ENCODE data around the gene APBB1. TPM values are rescaled to one million over a fixed set of nuclear protein-coding genes. Genes with fewer than 3 reads are reported as not detected.

APBB1 gene
- total RNA-seq, 1 experiment from 2014 or later, result 34.8 TPM

DNA sequence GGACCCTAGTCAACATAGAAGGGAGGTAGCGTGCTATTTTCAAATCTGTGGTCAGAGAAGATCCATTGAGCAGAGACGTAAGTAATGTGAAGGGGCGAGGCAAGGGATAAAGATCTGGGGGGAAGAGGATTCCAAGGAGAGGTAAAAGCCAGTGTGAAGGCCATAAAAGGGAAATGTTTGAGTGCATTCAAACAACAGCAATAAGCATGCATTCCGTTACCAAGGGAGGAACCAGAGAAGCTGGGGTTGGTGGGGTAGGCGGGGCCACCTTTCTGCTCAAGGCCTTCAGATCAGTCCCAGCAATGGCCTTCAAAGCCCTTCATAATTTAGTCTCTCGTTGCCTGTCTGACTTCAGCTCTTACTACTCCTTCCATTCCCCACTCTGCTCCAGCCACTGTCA lies 47.1 kb downstream of the APBB1 start:
- no peaks in the 10 kb centered on the region for H3K9me3 ChIP-seq (ENCODE audit: control insufficient read depth, low read depth, low read length)
- no peak overlapping the region for H2BK15ac ChIP-seq (ENCODE audit: low read depth, low read length)
- TF ChIP-seq, protein P1, sequence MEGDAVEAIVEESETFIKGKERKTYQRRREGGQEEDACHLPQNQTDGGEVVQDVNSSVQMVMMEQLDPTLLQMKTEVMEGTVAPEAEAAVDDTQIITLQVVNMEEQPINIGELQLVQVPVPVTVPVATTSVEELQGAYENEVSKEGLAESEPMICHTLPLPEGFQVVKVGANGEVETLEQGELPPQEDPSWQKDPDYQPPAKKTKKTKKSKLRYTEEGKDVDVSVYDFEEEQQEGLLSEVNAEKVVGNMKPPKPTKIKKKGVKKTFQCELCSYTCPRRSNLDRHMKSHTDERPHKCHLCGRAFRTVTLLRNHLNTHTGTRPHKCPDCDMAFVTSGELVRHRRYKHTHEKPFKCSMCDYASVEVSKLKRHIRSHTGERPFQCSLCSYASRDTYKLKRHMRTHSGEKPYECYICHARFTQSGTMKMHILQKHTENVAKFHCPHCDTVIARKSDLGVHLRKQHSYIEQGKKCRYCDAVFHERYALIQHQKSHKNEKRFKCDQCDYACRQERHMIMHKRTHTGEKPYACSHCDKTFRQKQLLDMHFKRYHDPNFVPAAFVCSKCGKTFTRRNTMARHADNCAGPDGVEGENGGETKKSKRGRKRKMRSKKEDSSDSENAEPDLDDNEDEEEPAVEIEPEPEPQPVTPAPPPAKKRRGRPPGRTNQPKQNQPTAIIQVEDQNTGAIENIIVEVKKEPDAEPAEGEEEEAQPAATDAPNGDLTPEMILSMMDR (conservative IDR thresholded peaks at IDR 0.05), result no peak
- no peak overlapping the region for H2AFZ ChIP-seq (ENCODE audit: low read length)
- no CpG with 5 or more reads among the region's 6 CpGs for WGBS (ENCODE audit: extremely low coverage, insufficient read length, low lambda C conversion rate)
- no peak overlapping the region for H3K56ac ChIP-seq (ENCODE audit: insufficient read length, low read depth, low read length)
- H3K27ac Mint-ChIP-seq, result no peak overlapping the region
- no peak overlapping the region for H3K9ac ChIP-seq (ENCODE audit: extremely low read depth, insufficient read length, low read length)
- no peak overlapping the region for H3K18ac ChIP-seq (ENCODE audit: insufficient read length, low read depth, low read length)
- H3K14ac ChIP-seq (ENCODE audit: insufficient read depth, low read length), result no peak overlapping the region
- H3K4me1 ChIP-seq (ENCODE audit: insufficient read depth, low read length), result no peaks in the 10 kb centered on the region
- H4K20me1 ChIP-seq (ENCODE audit: control insufficient read depth, insufficient read depth, insufficient read length), result no peaks in the 10 kb centered on the region
- H2AK5ac ChIP-seq (ENCODE audit: insufficient read length, low read length), result no peak overlapping the region
- no peak overlapping the region for H4K91ac ChIP-seq (ENCODE audit: insufficient read length, low read depth, low read length)
- no peak overlapping the region for H3K23ac ChIP-seq (ENCODE audit: insufficient read length, low read depth, low read length)
- H3K27me3 Mint-ChIP-seq (ENCODE audit: low read depth), result no peaks in the 10 kb centered on the region; the same call in 1 of the 2 replicates
- no peak for DNase-seq
- no peaks in the 10 kb centered on the region for H3K36me3 Mint-ChIP-seq (ENCODE audit: insufficient read depth in 1 of 3, low read depth in 3 of 3)
- peaks cover 4 to 6% of the 10 kb centered on the region in 2 experiments; a peak in 3 of 4 replicates for H3K4me1 Mint-ChIP-seq
- no peaks in the 10 kb centered on the region for H3K23me2 ChIP-seq (ENCODE audit: insufficient read length, low read depth, low read length, poor library complexity, severe bottlenecking)
- no peak overlapping the region for H2BK12ac ChIP-seq (ENCODE audit: insufficient read length, low read depth, low read length)
- no peak overlapping the region for H4K5ac ChIP-seq (ENCODE audit: insufficient read length, low read depth, low read length)
- no peak overlapping the region for H3T11ph ChIP-seq (ENCODE audit: low read length)
- no peak overlapping the region for H2BK20ac ChIP-seq (ENCODE audit: low read depth, low read length, poor library complexity, severe bottlenecking)
- H3K9me3 Mint-ChIP-seq, result no peaks in the 10 kb centered on the region
- no peak overlapping the region for H3K4me2 ChIP-seq (ENCODE audit: insufficient read depth, insufficient read length, low read length)
- H3K27me3 ChIP-seq (ENCODE audit: insufficient read depth, low read length), result no peaks in the 10 kb centered on the region
- H2BK120ac ChIP-seq (ENCODE audit: low read depth, low read length, poor library complexity, severe bottlenecking), result no peak overlapping the region
- H3K79me1 ChIP-seq (ENCODE audit: insufficient read depth, low read depth, low read length, poor library complexity, severe bottlenecking), result no peaks in the 10 kb centered on the region
- no peak overlapping the region for H3K27ac ChIP-seq (ENCODE audit: insufficient read length, low read depth, low read length)
- no peak overlapping the region; the same call in 1 of the 2 replicates for H3K4ac ChIP-seq (ENCODE audit: low read depth, low read length)
- H3K79me2 ChIP-seq (ENCODE audit: insufficient read depth, low read length), result no peaks in the 10 kb centered on the region
- H4K8ac ChIP-seq (replicated peaks; ENCODE audit: insufficient read length, low read depth, low read length), result no peak overlapping the region
- no peak overlapping the region for H3K4me3 Mint-ChIP-seq
- H2BK5ac ChIP-seq (ENCODE audit: insufficient read length, low read length), result no peak overlapping the region

All from H9 (cell line).